Measurements from ENCODE around the gene GNG5.

GRCh38 chr1:84467298-84467697, 39.1 kb downstream of the GNG5 start:
- TF ChIP-seq CREM (CRISPR knock-in tag; IDR thresholded peaks at IDR 0.05) (no peak), SMAD3 (CRISPR knock-in tag; IDR thresholded peaks at IDR 0.05; ENCODE audit: borderline replicate concordance) (no peak), SP1 (CRISPR knock-in tag; conservative IDR thresholded peaks at IDR 0.05) (no peak), CTCF (IDR thresholded peaks at IDR 0.05) (no peak), CREB1 (CRISPR knock-in tag; IDR thresholded peaks at IDR 0.05) (no peak), MAX (CRISPR knock-in tag; IDR thresholded peaks at IDR 0.05) (no peak), PRRX2 (CRISPR knock-in tag; IDR thresholded peaks at IDR 0.05) (no peak), USF2 (CRISPR knock-in tag; IDR thresholded peaks at IDR 0.05) (no peak), CBFB (CRISPR knock-in tag; IDR thresholded peaks at IDR 0.05; ENCODE audit: low read depth) (no peak), NR1H2 (CRISPR knock-in tag; IDR thresholded peaks at IDR 0.05) (no peak), ZNF263 (CRISPR knock-in tag; IDR thresholded peaks at IDR 0.05; ENCODE audit: low read depth) (no peak), ATF3 (CRISPR knock-in tag; conservative IDR thresholded peaks at IDR 0.05) (no peak), ZNF281 (CRISPR knock-in tag; IDR thresholded peaks at IDR 0.05) (no peak)
